GM23248 (cell line): Measurements from ENCODE around the gene SLC25A26.

Experiments used
- EZH2 ChIP-seq: fragments of 200-600 bp; sonication (generic); IDR thresholded peaks from 2 replicates; pipeline ENCODE4 v1.6.1; 2018; ENCODE audit warnings: antibody characterized with exemption, mild to moderate bottlenecking; ENCODE audit not compliant: insufficient read depth, poor library complexity, severe bottlenecking
- EZH2phosphoT487 ChIP-seq: fragments of 200-600 bp; sonication (generic); IDR thresholded peaks from 2 replicates; pipeline ENCODE4 v1.6.1; 2018; ENCODE audit warnings: antibody characterized with exemption, moderate library complexity, mild to moderate bottlenecking, low read depth; ENCODE audit not compliant: insufficient read depth

GRCh38 chr3:66312039-66312438 is 91.2 kb downstream of the SLC25A26 start:
- TF ChIP-seq EZH2phosphoT487 (no peak), EZH2 (no peak)
